ENCODE results near the gene HLTF. TPM values are rescaled to one million over a fixed set of nuclear protein-coding genes. Genes with fewer than 3 reads are reported as not detected.

The HLTF gene
- total RNA-seq, 1 donor from 2014 or later = 42.8 TPM

DNA sequence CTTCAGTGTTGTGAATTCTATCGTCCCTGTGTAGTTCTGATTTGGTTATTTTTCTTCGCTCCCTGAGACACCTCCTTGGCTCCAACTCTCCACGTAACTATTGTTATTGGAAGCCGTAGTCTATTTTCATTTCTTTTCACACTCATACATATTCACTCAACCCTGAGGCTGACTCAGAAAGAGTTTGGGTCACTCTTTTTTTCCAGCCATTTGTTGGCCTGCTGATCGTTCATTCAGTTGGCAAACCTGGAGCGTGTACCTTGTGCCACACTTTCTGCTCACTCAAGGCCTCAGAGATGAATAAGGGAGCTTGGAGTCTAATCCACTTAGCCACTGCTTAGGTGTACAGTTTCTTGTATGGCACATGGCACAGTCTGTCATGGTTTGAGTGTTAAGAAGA lies 72.6 kb downstream of the HLTF start:
- Mint-ChIP-seq H3K9me3 (ENCODE audit: low read depth) (no peaks in the 10 kb centered on the region), H3K27ac (no peak overlapping the region), H3K36me3 (ENCODE audit: insufficient read depth) (peaks cover 19% of the 10 kb centered on the region), H3K27me3 (no peaks in the 10 kb centered on the region), H3K4me1 (ENCODE audit: low read depth) (peaks cover 5% of the 10 kb centered on the region), H3K4me3 (ENCODE audit: low read depth) (no peak overlapping the region)
- no peak for DNase-seq (ENCODE audit: low spot score, unreplicated experiment)
- TF ChIP-seq, protein P1, sequence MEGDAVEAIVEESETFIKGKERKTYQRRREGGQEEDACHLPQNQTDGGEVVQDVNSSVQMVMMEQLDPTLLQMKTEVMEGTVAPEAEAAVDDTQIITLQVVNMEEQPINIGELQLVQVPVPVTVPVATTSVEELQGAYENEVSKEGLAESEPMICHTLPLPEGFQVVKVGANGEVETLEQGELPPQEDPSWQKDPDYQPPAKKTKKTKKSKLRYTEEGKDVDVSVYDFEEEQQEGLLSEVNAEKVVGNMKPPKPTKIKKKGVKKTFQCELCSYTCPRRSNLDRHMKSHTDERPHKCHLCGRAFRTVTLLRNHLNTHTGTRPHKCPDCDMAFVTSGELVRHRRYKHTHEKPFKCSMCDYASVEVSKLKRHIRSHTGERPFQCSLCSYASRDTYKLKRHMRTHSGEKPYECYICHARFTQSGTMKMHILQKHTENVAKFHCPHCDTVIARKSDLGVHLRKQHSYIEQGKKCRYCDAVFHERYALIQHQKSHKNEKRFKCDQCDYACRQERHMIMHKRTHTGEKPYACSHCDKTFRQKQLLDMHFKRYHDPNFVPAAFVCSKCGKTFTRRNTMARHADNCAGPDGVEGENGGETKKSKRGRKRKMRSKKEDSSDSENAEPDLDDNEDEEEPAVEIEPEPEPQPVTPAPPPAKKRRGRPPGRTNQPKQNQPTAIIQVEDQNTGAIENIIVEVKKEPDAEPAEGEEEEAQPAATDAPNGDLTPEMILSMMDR (IDR thresholded peaks at IDR 0.05; ENCODE audit: unreplicated experiment) = no peak

DNA sequence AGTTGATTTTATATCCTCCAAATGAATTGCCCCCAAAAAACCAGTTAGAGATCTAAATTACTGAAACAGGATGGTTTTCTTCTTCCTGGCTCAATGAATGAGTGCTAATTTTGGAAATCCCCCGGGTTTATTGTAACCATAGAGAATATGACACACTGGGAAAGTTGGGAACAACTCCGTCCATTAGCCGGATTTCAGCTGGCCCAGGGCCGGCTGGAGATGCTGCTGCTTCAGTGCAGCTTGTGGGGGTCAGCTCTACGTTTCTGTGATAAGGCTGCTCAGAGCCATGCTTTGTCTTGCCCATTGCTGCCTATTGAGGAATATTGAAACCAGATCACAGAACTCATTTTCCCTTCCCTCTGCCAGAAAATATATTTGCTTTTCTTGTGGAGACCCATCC lies 74.7 kb downstream of the HLTF start:
- no peaks in the 10 kb centered on the region for H3K9me3 Mint-ChIP-seq (ENCODE audit: low read depth)
- TF ChIP-seq, protein P1 (IDR thresholded peaks at IDR 0.05; ENCODE audit: unreplicated experiment) = no peak
- no peak overlapping the region for H3K27ac Mint-ChIP-seq
- H3K4me1 Mint-ChIP-seq (ENCODE audit: low read depth) = peaks cover 5% of the 10 kb centered on the region
- no peak for DNase-seq (ENCODE audit: low spot score, unreplicated experiment)
- H3K4me3 Mint-ChIP-seq (ENCODE audit: low read depth) = no peak overlapping the region
- no peaks in the 10 kb centered on the region for H3K27me3 Mint-ChIP-seq
- H3K36me3 Mint-ChIP-seq (ENCODE audit: insufficient read depth) = peaks cover 26% of the 10 kb centered on the region

DNA sequence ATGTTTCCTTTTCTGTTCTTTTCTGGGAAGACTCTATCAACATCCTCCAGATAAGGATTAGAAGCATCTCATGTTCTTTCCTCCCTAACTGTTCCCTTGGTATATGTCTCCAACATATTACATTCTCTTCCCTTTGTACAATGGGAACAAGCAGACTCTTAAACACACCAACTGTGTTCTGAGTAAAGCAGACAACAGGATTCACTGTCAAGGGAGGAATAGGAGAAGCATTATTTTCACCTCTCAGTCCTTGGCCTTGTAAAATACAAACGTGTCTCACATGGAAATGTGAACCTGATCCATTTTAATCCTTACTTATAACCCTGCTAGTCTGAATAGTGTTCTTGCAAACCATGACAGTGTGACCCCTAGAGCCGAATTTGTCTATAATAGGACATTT lies 75.4 kb downstream of the HLTF start:
- TF ChIP-seq, protein P1 (IDR thresholded peaks at IDR 0.05; ENCODE audit: unreplicated experiment) = no peak
- Mint-ChIP-seq H3K27me3 (no peaks in the 10 kb centered on the region), H3K9me3 (ENCODE audit: low read depth) (no peaks in the 10 kb centered on the region), H3K4me3 (ENCODE audit: low read depth) (no peak overlapping the region), H3K36me3 (ENCODE audit: insufficient read depth) (peaks cover 23% of the 10 kb centered on the region), H3K27ac (peak overlapping the region; percentile 54), H3K4me1 (ENCODE audit: low read depth) (peaks cover 5% of the 10 kb centered on the region)
- DNase-seq (ENCODE audit: low spot score, unreplicated experiment) = no peak

DNA sequence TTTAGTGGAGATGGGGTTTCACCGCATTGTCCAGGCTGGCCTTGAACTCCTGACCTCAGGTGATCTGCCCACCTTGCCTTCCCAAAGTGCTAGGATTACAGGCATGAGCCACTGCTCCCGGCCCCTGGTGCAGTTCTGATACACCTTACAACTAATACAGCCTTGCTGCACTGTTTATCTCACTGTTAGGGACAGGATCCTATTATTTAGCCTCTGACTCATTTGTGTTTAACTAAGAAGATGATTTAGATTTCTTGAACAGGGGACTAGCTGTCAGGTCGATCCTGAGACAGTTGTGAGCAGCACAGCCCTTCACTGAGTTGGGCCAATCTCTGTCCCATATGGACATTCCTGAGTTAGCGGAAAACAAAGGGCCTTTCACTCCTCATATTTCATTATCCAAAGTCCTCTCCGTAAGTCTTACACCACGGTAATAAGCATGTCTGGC lies 75.8 kb downstream of the HLTF start:
- Mint-ChIP-seq H3K27me3 (no peaks in the 10 kb centered on the region), H3K36me3 (ENCODE audit: insufficient read depth) (peaks cover 21% of the 10 kb centered on the region), H3K27ac (peak overlapping the region; percentile 54), H3K9me3 (ENCODE audit: low read depth) (no peaks in the 10 kb centered on the region), H3K4me1 (ENCODE audit: low read depth) (peaks cover 5% of the 10 kb centered on the region), H3K4me3 (ENCODE audit: low read depth) (no peak overlapping the region)
- no peak for DNase-seq (ENCODE audit: low spot score, unreplicated experiment)
- TF ChIP-seq, protein P1 (IDR thresholded peaks at IDR 0.05; ENCODE audit: unreplicated experiment) = no peak

- DNase-seq (ENCODE audit: low spot score, unreplicated experiment) = no peak
- H3K27ac Mint-ChIP-seq = no peak overlapping the region
- H3K27me3 Mint-ChIP-seq = no peaks in the 10 kb centered on the region
- TF ChIP-seq, protein P1 (IDR thresholded peaks at IDR 0.05; ENCODE audit: unreplicated experiment) = no peak
- peaks cover 6% of the 10 kb centered on the region for H3K4me1 Mint-ChIP-seq (ENCODE audit: low read depth)
- peaks cover 19% of the 10 kb centered on the region for H3K36me3 Mint-ChIP-seq (ENCODE audit: insufficient read depth)
- no peak overlapping the region for H3K4me3 Mint-ChIP-seq (ENCODE audit: low read depth)
- no peaks in the 10 kb centered on the region for H3K9me3 Mint-ChIP-seq (ENCODE audit: low read depth)
These were observed 76.6 kb downstream of the HLTF start for GRCh38 chr3:149009732-149010131.

All from progenitor cell of endocrine pancreas (in vitro differentiated cells).